HG03457 (cell line): ENCODE results near the gene PLEKHA7.

Experiments
- ATAC-seq: cut with Tn5 transposase; IDR thresholded peaks from one replicate; pipeline ENCODE4 v1.9.1; 2021; ENCODE audit warnings: moderate number of reproducible peaks; ENCODE audit not compliant: unreplicated experiment

Gene PLEKHA7

DNA sequence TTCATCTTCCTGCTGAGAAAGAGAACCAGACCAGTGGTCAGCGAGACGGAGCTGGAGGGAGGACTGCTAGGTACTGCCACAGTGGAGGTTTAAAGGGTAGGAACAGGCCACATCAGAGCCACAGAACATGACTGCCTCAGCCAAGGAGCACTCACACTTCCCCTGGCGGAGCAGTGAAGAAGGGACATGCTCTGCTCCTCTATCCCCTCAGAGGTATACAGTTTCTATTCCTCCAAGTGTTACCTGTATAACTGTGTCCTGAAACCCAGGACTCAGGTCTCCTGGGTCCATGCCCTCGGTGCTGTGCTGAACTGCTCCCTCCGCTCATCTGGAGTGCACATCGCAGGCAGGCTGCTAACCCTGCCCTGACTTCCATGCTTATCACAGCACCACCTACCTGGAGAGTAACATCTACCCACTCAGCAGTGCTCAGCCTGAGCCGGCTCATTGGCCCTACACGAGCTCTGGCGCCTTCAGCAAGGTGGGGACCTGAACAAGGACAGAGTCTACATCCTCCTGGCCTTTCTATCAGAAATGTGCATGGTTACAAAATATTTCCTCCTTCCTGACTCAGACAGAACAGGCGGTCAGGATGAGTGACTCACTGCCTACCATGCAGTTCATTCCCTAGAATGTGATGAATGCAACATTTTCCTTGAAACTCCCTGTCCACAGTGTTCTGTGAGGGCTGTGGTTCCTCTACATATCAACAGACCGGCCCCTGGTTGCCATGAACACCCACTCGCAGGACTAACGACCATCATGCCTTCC is 222.8 kb downstream of the PLEKHA7 start:
- no peak for ATAC-seq

DNA sequence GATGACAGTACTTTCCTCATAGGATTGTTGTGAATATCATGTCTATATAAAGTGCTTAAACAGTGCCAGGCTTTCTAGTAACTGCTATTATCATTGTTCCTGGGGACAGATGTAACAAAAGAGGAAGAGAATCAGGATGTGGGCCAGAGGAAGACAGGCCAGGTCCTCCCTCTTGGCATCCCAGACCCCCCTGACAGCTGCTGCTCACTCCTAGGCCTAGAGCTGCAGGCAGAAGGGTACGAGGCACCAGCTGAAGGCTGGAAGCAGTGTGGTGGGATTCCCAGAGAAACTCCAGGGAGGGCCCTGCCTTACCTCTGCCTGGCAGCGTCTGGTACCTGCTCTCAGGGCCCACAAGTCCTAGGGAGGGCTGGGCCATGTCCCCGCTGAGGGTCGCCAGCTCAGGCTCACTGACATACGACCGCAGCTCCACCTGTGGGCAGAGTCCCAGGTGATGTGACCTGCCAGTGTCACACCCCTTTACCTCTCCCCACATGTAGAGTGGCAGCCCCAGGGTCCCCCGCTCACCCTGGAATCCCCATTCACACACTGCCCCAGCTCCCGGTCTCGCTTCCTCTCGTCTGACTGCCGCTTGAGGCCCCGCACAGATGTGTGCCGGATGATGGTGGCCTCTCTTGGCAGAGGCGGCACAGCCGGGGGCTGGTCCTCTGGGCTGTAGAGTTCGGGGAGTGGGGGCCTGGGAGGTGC is 223.6 kb downstream of the PLEKHA7 start:
- no peak for ATAC-seq

DNA sequence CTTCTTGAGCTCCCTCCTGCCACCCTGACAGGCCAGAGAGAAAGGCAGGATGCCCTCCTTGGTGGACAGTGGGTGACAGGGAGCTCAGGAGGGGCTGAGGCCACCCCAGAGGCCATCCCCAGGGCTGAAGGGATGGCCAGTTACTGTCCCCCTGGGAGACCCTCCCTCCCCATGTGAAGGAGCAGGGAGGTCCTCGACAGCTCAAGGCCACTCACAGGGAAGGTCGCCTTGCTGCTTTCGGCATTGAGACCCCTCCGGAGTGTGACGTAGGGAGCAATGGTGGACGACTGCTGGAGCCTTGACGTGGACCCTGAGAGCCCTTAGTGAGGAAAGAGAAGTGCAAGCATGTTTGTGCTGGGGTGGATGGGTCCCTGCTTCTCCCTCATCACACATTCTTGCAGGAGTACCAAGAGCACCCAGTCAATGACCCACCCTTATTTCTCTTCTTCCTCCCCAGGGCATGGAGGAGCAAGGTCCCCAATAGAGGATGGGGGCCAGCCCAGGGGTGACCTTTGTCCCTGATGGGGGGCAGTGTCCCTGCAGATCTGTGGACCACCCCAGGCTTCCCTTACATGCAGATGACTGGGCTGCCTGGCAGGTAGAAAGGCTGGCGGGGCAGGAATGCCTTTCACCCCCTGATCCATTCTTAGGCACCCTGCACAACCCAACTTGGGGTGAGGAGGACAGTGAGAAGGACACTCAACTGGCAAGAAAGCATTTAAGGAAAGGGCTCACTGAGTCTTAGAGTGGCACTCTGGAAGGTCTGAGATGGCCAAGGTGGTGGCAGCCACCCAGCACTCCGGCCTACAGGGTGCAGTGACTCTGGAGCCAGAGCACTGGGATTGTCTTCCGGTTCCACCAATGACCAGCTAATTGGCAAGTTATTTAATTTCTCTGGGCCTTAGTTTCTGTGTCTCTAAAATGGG is 224.4 kb downstream of the PLEKHA7 start:
- no peak for ATAC-seq

DNA sequence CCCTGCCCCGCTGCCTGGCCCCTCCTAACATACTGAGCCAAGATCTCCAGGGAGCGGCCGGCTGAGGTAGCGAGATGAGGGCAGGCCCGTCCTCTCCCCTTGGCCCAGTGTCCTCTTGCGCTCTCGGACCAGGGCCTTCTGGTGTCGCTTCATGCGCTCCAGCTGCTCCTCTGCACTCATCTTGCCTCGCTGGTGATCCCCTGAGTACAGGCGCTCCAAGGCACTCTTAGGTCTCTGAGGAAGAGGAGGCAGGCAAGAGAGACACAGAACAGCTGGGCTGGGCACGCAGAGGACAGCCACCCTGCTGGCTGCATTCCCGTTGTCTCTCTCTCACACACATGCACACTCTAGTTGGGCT is 225.2 kb downstream of the PLEKHA7 start:
- ATAC-seq = no peak

DNA sequence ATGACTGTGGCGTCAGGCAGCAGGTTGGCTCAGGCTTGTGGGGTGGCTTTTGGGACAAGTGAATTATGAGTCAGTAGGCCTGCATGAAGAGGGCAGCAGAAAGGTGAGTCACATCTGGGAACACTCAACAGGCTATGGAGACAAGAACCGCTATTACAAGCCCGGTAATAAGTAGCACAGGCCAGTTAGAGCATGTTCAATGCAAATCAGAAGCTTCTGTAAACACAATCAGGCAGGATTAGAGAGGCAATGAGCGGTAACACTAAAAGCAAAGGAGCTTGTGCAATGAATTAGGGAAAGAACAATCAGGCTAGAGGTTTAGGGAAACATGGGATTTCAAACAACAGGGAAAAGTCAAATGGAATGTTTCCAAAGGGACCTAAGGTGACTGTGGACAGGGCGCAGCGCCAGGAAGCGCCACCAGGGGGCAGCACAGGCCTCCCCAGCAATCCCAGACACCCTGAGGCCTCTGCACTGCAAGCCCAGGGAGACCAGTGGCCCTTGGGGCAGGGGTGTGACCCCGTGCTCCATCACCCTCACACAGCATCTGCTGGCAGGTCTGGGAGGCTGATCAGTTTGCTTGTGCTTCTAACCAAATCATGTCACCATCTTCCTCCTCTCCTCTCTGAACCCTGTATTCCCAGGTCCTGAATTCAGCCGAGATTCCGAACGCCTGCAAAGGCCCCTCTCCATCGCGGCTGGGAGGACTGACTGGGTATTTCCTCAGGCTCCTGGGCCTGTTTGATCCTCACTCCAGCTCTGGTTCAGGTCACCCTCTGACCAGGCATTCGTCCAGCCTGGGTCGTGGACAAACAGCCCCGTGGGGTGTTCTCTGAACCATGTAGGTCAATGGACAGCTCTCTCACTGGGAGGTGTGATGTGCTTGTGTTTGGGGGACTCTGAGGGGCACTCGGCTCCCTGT is 225.8 kb downstream of the PLEKHA7 start:
- ATAC-seq = no peak

DNA sequence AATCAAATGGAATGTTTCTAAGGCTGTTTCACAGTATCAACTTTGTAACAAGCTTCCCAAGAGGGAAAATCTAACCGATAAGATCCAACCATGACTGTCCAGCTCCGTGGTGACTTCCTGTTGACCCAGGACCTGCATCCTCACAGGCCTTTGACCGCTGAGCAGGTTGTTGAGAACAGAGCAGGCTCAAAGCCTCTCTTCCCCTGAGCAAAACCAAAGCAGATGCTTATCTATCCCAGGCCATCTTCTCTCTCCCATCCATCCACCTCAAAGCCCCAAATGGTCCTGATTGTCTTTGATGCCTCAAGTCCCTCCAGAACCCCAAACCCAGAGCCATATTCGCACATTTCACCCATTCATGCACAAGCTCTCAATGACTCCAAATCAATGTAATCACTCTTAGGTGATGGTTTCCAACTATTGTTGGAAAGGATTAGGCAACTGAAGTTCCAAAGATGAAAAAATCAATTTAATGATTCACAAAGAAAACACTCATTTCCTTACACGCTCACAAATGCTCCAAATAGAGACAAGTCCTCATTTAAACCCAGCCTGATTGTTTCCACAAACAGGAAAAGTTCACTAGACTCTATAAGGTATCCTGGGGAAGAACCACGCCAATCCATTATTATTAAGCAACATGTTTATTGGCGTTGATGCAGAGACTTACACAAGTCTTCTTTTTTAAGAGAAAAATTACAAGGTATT is 227.0 kb downstream of the PLEKHA7 start:
- ATAC-seq = no peak

DNA sequence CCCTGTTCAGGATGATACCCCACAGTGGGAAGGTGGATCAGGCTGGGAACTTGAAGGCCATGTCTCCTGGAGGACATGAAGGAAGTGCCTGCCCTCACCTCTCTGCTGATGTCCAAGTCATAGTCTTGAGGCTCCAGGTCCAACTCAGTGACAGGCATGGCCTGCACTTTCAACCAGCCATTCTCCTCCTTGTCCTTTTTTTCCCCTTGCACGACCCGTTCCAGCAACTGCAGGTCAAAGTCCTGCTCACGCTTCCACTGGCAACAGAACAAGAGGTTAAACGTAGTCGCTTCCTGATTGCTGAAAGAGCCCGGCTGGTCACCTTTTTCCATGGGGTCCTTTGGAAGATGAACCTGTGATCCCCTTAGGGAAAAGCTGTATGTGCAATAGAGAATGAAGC is 228.1 kb downstream of the PLEKHA7 start:
- no peak for ATAC-seq

DNA sequence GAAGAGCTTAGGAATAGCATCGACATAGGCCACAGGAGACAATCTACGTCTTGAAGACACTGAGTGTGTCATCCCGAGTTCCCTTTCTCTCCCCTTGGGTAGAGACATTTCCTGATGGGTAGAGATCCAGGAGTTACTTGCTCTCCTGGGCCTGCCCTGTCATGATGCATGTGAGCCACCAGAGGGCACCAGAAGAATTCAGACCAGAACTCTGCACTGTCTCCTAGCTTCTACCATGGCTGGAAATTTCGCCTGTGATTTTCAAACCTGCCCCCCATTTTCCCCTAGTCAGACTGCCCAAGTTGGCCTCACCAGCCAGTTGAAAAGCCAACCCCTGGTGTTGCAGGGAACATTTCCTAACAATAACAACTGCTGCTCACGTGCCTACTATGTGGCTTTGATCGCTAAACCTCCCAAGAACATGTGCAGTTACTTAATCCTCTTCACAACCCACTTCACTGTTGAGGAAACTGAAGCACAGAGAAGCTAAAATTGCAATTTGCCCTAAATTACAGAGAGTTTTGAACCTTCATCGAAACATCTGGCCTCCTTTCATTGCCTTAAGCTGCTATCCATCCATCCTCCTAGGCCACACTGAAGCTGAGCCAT is 228.6 kb downstream of the PLEKHA7 start:
- peak; percentile 82 for ATAC-seq

DNA sequence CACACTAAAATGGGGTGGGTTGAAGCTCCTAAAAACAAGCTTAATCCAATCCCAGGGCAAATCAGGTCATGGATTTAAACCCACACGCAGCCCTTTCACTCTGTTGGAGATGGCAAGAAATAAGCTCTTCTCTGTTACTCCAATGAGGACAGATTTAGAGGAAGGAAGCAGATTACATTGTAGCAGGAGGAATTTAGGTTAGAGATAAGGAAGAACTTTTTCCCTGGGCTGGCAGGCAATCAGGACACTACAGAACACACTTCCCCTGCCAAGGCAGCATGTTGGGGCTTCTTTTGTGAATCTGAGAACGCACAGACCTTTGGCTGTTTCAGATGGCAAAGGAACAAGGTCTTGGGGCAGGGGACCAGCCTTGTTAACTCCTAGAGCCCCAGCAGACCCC is 229.5 kb downstream of the PLEKHA7 start:
- no peak for ATAC-seq

DNA sequence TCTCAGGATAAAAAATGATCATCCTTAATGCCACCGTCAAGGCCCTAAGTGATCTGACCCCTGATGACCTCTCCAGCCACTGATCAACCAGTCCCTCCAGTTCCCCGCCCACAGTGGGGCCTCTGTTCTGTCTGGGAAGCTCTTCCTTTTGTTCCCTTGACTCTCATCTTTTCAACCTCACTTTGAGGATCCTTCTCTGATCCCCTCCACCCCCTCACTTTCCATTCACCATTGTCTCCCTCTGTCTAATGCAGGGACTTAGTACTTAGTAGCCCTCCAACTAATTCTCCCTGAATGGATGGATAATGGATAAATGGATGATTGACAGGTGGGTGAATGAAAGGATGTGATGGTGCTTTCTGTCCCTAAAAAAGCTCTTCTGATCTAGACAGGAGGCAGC is 230.1 kb downstream of the PLEKHA7 start:
- no peak for ATAC-seq

DNA sequence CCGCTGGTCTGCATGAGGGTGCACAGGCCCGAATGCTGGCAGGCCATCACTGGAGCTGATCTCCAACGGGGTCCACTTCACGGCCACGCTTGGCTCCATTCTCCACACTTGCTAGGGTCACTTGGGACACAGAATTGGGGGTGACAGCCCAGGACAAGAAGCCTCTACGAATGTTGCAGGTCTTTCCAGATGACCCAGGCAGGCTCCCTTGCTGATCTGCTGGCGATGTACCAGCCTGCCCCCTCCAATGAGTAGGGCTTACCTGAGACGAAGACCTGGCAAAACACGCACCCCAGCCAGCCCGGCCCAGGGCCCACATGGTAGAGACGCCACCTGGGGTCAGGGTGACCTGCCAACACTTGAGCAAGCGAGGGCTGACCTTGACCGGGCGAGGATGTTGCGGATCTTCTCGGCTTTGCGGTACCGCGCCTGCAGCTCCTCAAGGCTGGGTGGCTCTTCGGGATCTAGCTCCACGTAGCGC is 230.9 kb downstream of the PLEKHA7 start:
- no peak for ATAC-seq

DNA sequence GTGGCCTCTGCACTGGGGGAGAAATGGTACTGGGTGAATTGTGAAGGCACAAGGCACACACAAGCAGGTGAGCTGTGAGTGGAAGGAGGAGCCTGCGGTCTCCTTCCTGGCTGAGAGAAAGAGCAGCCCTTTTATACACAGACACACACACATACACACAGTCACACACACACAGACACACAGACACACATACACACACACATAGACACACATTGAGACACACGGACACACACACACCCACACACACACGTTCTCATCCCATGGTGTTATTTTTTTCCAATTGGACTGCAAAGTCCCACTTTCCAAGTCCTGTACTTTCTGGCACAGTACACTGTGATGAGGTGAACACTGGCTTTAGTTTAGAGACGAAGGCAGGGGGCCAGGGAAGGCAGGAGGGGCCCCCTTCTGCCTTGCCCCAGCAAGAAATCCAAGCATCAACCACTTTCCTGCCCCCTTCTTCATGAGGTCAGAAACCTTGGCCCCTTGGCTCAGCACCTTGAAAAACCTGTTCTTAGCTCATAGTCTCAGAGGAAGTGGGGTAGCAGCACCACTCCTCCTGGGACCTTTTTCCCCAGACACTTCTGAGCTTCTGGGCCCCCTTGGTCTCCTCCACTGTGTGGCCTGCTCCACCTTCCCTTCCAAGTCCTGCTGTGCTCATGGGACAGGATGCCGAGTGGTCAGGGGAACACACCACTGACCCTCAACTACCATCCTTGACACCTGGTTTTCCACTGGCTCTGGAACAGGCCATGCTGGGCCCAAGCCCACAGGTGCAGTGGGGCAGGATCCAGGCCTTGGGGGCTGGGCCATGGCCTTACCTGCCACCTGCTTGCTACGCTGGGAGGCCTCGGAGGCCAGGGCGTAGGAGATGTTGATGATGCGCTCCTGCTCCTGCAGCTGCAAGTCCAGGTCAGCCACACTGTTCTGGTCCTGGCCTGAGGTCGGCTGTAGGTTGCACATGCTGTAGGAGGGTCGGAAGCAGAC is 232.0 kb downstream of the PLEKHA7 start:
- no peak for ATAC-seq

DNA sequence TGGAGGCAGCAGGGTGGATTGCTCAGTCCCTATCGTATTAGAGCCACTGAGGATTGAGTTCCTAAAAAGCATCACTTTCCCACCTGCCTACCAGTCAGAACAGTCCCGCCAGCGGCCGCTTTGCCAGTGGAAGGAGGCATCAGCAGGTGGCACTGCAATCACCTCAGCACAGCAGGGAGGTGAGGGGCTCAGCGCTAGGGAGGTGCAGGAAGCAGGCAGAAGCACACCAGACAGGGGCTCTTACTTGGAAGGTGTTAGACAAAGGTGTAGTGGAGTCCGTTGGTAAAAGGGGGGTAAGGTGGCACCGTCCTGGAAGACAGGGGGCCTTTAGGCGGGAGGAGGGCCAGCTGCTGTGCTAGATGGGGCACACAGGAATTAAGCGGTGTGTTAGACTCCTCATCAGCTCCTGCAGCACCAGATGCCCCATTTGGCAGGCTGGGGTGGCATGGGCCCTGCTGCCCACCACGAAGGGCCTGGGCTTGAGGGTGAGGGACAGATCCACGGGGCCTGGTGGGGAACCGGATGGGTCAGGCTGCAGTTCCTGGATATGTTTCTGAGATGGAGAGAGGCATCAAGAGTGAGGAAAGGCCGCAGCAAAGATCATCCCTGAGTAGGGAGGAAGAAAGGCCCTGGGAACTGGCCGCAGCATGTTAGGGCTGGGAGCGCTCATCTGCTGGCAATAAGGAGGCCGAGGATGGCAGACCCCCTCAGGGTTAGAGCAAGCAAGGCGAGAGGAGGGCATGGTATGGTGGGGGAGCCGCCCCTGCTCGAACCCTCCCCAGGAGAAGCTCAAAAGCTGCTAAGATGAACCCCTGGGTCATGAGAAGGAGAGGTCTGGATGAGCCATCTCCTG is 233.3 kb downstream of the PLEKHA7 start:
- ATAC-seq = no peak

DNA sequence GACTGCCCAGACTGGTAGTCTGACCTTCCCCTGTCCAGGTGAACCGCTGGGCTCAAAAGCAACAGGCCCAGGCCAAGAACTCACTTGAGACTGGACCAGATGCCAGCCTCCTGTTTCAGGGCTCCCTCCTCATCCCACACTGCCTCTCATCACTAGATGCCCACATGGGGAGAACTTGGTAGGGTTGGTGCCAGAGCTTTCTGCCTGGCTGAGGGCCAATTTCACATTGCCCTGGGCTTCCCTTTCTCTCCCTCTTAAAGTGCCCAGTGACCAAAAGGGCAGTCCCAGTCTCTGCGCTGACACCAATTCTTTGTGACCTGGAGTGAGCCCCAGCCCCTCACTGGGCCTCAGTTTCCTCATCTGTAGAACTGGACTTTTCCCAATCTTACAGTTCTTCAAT is 234.1 kb downstream of the PLEKHA7 start:
- ATAC-seq = no peak

DNA sequence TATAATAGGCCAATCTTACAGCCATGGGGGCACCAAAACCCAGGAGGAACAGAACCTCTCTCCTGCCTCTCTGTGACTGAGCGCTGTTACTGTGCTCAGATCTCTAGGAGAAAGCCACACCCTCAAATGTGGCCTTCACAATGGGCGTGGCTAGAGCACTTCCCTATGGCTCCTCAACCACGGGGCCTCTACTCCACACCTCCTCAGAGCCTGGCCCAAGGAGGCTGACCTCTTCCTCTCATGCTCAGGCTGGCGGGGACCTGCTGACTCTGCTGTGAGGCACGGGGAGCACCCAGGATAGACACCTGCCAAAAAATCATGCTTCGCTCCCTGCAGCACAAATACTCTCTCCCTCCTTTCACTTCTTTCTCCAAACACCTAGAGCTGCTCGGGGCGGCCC is 234.8 kb downstream of the PLEKHA7 start:
- ATAC-seq = no peak

DNA sequence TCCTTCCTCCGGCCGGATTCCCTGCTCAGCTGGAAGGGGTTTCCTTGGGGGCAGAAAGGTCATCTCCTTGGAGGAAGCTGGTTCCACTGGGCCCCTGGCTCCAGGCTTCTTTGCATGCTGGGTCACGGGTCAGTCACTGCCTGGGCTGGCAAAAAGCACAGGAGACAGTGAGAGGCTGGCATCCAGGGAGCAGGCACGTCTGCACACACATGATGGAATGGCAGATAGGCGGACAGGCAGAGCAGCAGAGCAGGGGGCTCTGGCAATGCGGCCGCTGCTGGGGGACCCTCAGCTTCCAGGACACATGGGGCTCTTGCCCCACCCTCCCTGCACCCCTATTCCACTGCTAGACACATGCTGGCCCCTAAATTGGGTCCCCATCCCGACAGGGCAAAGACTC is 235.3 kb downstream of the PLEKHA7 start:
- no peak for ATAC-seq

DNA sequence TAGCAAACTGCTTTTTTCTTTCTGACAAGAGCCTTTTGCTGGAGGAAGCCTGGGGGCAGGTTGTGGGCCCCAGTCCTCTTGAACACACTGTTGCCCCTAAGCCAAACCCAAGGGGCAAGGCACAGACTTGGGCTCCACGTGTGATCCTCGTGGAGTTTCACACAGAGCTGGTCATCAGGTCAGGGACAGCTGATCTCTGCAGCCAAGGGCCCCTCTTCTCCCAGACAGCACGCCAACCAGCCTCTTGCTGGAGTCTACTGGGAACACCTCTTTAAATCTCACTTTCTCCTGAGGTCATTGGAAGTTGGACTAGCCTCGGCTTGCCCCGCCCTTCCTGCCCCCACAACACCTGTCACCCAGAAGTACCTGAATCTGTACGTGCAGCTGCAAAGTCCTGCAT is 235.9 kb downstream of the PLEKHA7 start:
- no peak for ATAC-seq
